HepG2 (cell line): ENCODE data around the gene UBASH3A. TPM values are rescaled to one million over a fixed set of nuclear protein-coding genes. Genes with fewer than 3 reads are reported as not detected.

Source experiments
- ATAC-seq: fragments of 200-7000 bp; cut with Tn5 transposase; 3 replicates; pipeline ENCODE4 v1.9.1; 2020; ENCODE audit warnings: mild to moderate bottlenecking, moderate library complexity
- BruUV-seq: library from RNA; stranded (reverse); fragments of 400-500 nt; replicated peaks from 2 replicates; lab custom pipeline; 2021; lab: Mats Ljungman, UMichigan
- CTCF ChIA-PET: fragments of 300-600 bp; formaldehyde crosslinking; extraction: SDS; loops from one replicate; lab custom pipeline; 2021; ENCODE audit warnings: low total read pairs, inconsistent platforms, low intra/inter-chr PET ratio; lab: Yijun Ruan, JAX
- POLR2A ChIA-PET: fragments of 350-600 bp; sonication (Branson Sonifier 250); formaldehyde crosslinking; loops from one replicate; lab custom pipeline; 2020; ENCODE audit warnings: antibody characterized with exemption, inconsistent platforms; lab: Yijun Ruan, JAX
- DNase-seq: peaks from one replicate; pipeline ENCODE4 v3.0.0-alpha.2; 2015; ENCODE audit warnings: low spot score
- FAIRE-seq: peaks from 3 replicates; lab custom pipeline; 2011; peaks lifted over from hg19 to GRCh38; lab: Jason Lieb, UNC
- H2AFZ ChIP-seq: one replicate; pipeline ENCODE4 v1.6.1; 2011; ENCODE audit warnings: low read length, inconsistent platforms
- H3K27ac ChIP-seq: fragments of 300-600 bp; 3 replicates; pipeline ENCODE4 v1.8.0; 2011; ENCODE audit warnings: mixed run types, mild to moderate bottlenecking, mixed read lengths, low read length, inconsistent platforms; ENCODE audit not compliant: insufficient read depth; ENCODE audit errors: extremely low read length
- H3K27me3 ChIP-seq, 2 experiments: fragments of 200-600 bp in 1 of 2; 2 replicates in 1 of 2; 3 replicates in 1 of 2; pipeline versions ENCODE4 v1.6.0 to v1.8.0; 2011; ENCODE audit warnings: low read length in 2 of 2, mild to moderate bottlenecking in 2 of 2, moderate library complexity in 2 of 2, inconsistent platforms in 1 of 2; ENCODE audit not compliant: insufficient read depth in 2 of 2, control insufficient read depth in 1 of 2
- H3K36me3 ChIP-seq, 2 experiments: fragments of 200-600 bp in 1 of 2; replicated peaks in 1 of 2; 2 replicates in 1 of 2; 3 replicates in 1 of 2; pipeline versions ENCODE4 v1.5.1 to v1.8.0; 2011; ENCODE audit warnings: low read length in 2 of 2, inconsistent platforms in 1 of 2; ENCODE audit not compliant: insufficient read depth in 2 of 2, control insufficient read depth in 1 of 2
- H3K4me1 ChIP-seq: 2 replicates; pipeline ENCODE4 v1.5.1; 2012; ENCODE audit warnings: low read length, inconsistent platforms; ENCODE audit not compliant: insufficient read depth
- H3K4me2 ChIP-seq: 2 replicates; pipeline ENCODE4 v1.6.0; 2011; ENCODE audit warnings: low read depth, low read length, inconsistent platforms
- H3K4me3 ChIP-seq, 3 experiments: fragments of 200-600 bp in 1 of 3; sonication (generic), shearing (Covaris generic) in 1 of 3; replicated peaks in 1 of 3; 2 replicates each; pipeline ENCODE4 v1.5.1; 2011 to 2016; ENCODE audit warnings: low read length in 3 of 3, inconsistent platforms in 2 of 3, low read depth in 2 of 3, mild to moderate bottlenecking in 2 of 3, control low read depth in 1 of 3, mixed read lengths in 1 of 3; ENCODE audit not compliant: insufficient read depth in 1 of 3
- H3K79me2 ChIP-seq: one replicate; pipeline ENCODE4 v1.6.1; 2011; ENCODE audit warnings: low read length, inconsistent platforms; ENCODE audit not compliant: insufficient read depth
- H3K9ac ChIP-seq: 2 replicates; pipeline ENCODE4 v1.6.0; 2011; ENCODE audit warnings: mild to moderate bottlenecking, low read depth, low read length, inconsistent platforms; ENCODE audit not compliant: insufficient read depth
- H3K9me3 ChIP-seq: 2 replicates; pipeline ENCODE4 v1.5.1; 2012; ENCODE audit warnings: mild to moderate bottlenecking, low read length
- H4K20me1 ChIP-seq: 2 replicates; pipeline ENCODE4 v1.6.0; 2011; ENCODE audit warnings: inconsistent platforms, mild to moderate bottlenecking, low read length, moderate library complexity; ENCODE audit not compliant: insufficient read depth
- FLYWCH1 ChIP-seq: sonication (generic); formaldehyde crosslinking; IDR thresholded peaks from 2 replicates; pipeline ENCODE4 v1.8.1; 2023; ENCODE audit warnings: mild to moderate bottlenecking, missing genetic modification reagents
- KDM5B ChIP-seq: sonication (generic); formaldehyde crosslinking; IDR thresholded peaks from 2 replicates; pipeline ENCODE4 v1.4.0; 2020; ENCODE audit warnings: missing genetic modification reagents, mild to moderate bottlenecking, borderline replicate concordance
- TCF12 ChIP-seq, 2 experiments: fragments of 450-650 bp in 1 of 2; sonication (generic) in 1 of 2; formaldehyde crosslinking in 1 of 2; IDR thresholded peaks; 2 replicates each; pipeline versions ENCODE4 v1.6.1 to v1.8.0; 2017 to 2022; ENCODE audit warnings: antibody characterized with exemption in 1 of 2, mild to moderate bottlenecking in 1 of 2, missing genetic modification reagents in 1 of 2, moderate library complexity in 1 of 2
- U2AF2 ChIP-seq: fragments of 200-400 bp; formaldehyde crosslinking; IDR thresholded peaks from 2 replicates; pipeline ENCODE4 v1.6.1; 2017; ENCODE audit warnings: low read depth, mild to moderate bottlenecking, low read length
- ZBTB34 ChIP-seq: sonication (generic); formaldehyde crosslinking; IDR thresholded peaks from 2 replicates; pipeline ENCODE4 v1.8.0; 2022; ENCODE audit warnings: mild to moderate bottlenecking, missing genetic modification reagents
- ZFX ChIP-seq: sonication (generic); formaldehyde crosslinking; IDR thresholded peaks from 2 replicates; pipeline ENCODE4 v1.4.0; 2020; ENCODE audit warnings: mild to moderate bottlenecking, low read depth, missing genetic modification reagents, moderate library complexity
- ZNF10 ChIP-seq: sonication (generic); formaldehyde crosslinking; IDR thresholded peaks from 2 replicates; pipeline ENCODE4 v1.4.0; 2020; ENCODE audit warnings: mild to moderate bottlenecking, low read depth, missing genetic modification reagents, borderline replicate concordance
- ZNF430 ChIP-seq: sonication (generic); formaldehyde crosslinking; IDR thresholded peaks from 2 replicates; pipeline ENCODE4 v1.9.0; 2021; ENCODE audit warnings: mild to moderate bottlenecking, missing genetic modification reagents
- ZNF44 ChIP-seq: sonication (generic); formaldehyde crosslinking; IDR thresholded peaks from 2 replicates; pipeline ENCODE4 v1.5.1; 2020; ENCODE audit warnings: mild to moderate bottlenecking, missing genetic modification reagents
- ZNF780A ChIP-seq: sonication (generic); formaldehyde crosslinking; IDR thresholded peaks from 2 replicates; pipeline ENCODE4 v1.8.0; 2022; ENCODE audit warnings: mild to moderate bottlenecking, missing genetic modification reagents, moderate library complexity
- WGBS: methylation state at CpG from one replicate; pipeline ENCODE4 v1.1.6; 2017; ENCODE audit warnings: low lambda C conversion rate; 5-methylcytosine and 5-hydroxymethylcytosine counted together
- in situ Hi-C: cut with HindIII; loops from 2 replicates; pipeline ENCODE4 v1.10.0; 2017; ENCODE audit warnings: low pct_unique_long_range_greater_than_20kb; ENCODE audit not compliant: extremely low pct_ligation_motif_present
- intact Hi-C: fragments of 100-400 bp; cut with micrococcal nuclease; formaldehyde crosslinking; loops from one replicate; pipeline ENCODE4 v1.10.0; 2022; ENCODE audit not compliant: unreplicated experiment
- polyA plus RNA-seq, 8 experiments: library from polyadenylated mRNA; depleted of rRNA in 3 of 8; stranded (reverse) in 7 of 8; unstranded in 1 of 8; fragments of >200 nt; fragmentation: Illumina TruSeq in 4 of 8; extraction: Trizol in 4 of 8; gene quantifications; 2 replicates each; pipeline versions ENCODE4 v1.2.1 to v1.2.3, GENCODE V29; 2011 to 2016; ENCODE audit warnings: low read depth in 4 of 8, missing spikeins in 1 of 8, mixed read lengths in 1 of 8; ENCODE audit not compliant: insufficient read depth in 1 of 8
- total RNA-seq, 5 experiments: library from RNA; depleted of rRNA; stranded (reverse); fragments of >200 nt; fragmentation: Illumina TruSeq; extraction: Trizol; gene quantifications; 2 replicates each; pipeline ENCODE4 v1.2.3, GENCODE V29; 2016; ENCODE audit warnings: low read depth in 1 of 5

The UBASH3A gene
- total and polyA plus RNA-seq, 2 of the 13 experiments (the other 11 are each of a cell fraction or from before 2014, with no cell fraction given) = not detected

- no peak for ATAC-seq
- no peak overlapping the region for H3K9ac ChIP-seq
- H2AFZ ChIP-seq = no peak overlapping the region
- H3K27ac ChIP-seq = no peak overlapping the region
- no peak for TF ChIP-seq FLYWCH1 (CRISPR knock-in tag)
- TF ChIP-seq ZNF430 (CRISPR knock-in tag) = no peak
- TF ChIP-seq ZNF10 (CRISPR knock-in tag) = no peak
- TF ChIP-seq ZBTB34 (CRISPR knock-in tag) = no peak
- H3K27me3 ChIP-seq = peaks cover 0 to 17% of the 10 kb centered on the region in 2 experiments; a peak in 1 of 5 replicates
- H3K4me3 ChIP-seq = no peak overlapping the region
- no peak overlapping the region for H3K4me2 ChIP-seq
- FAIRE-seq = no peak
- DNase-seq = no peak
- H3K4me1 ChIP-seq = peaks cover 40% of the 10 kb centered on the region
- ChIA-PET POLR2A (interaction anchor here (0.6 kb wide), 1 partner anchor 35 kb away, joined by 3 read pairs; no protein-coding TSS in a partner anchor), CTCF (no interaction called here)
- intact Hi-C loops (no loop called here), in situ Hi-C loops (no loop called here)
- H4K20me1 ChIP-seq = no peaks in the 10 kb centered on the region
- WGBS = 35% methylated on average over 7 of the region's 8 CpGs
- no peaks in the 10 kb centered on the region for H3K36me3 ChIP-seq
- H3K9me3 ChIP-seq = no peaks in the 10 kb centered on the region
- H3K79me2 ChIP-seq = no peaks in the 10 kb centered on the region
- no TSS peak for BruUV-seq
Observed at GRCh38 chr21:42363312-42363711, 40.4 kb upstream of the UBASH3A start.

- TF ChIP-seq ZFX (CRISPR knock-in tag) (no peak), KDM5B (CRISPR knock-in tag) (no peak), TCF12 (IDR thresholded peaks at IDR 0.05) (no peak), TCF12 (CRISPR knock-in tag; IDR thresholded peaks at IDR 0.05) (no peak), ZNF780A (CRISPR knock-in tag) (no peak), ZNF44 (CRISPR knock-in tag) (no peak), U2AF2 (no peak)
- WGBS = under 1% methylated on average over 7 of the region's 13 CpGs
- no peak overlapping the region for H2AFZ ChIP-seq
- H3K4me1 ChIP-seq = peaks cover 40% of the 10 kb centered on the region
- peak overlapping the region; percentile 58; the same call in 1 of the 2 replicates for H3K4me2 ChIP-seq
- H3K36me3 ChIP-seq = no peaks in the 10 kb centered on the region
- no peaks in the 10 kb centered on the region for H3K9me3 ChIP-seq
- ATAC-seq (peak; percentile 43; the same call in 2 of the 3 replicates), FAIRE-seq (no peak), DNase-seq (no peak)
- ChIA-PET CTCF (no interaction called here), POLR2A (no interaction called here)
- H3K4me3 ChIP-seq = peak overlapping the region in 1 of 3 experiments; percentile 26; a peak in 1 of 6 replicates
- intact Hi-C loops = no loop called here
- 0 out of 2 replicates have a peak overlapping the region, but pooled peaks have one; percentile 5 for H3K9ac ChIP-seq
- no TSS peak for BruUV-seq
- no peak overlapping the region for H3K27ac ChIP-seq
- peaks cover 0 to 17% of the 10 kb centered on the region in 2 experiments; a peak in 1 of 5 replicates for H3K27me3 ChIP-seq
- H3K79me2 ChIP-seq = no peaks in the 10 kb centered on the region
- in situ Hi-C loops = no loop called here
- H4K20me1 ChIP-seq = no peaks in the 10 kb centered on the region
Observed at GRCh38 chr21:42364304-42364865, 39.3 kb upstream of the UBASH3A start.
